IPS-18c (cell line): ENCODE results near the gene C19orf47.

Experiments
- H3K4me3 ChIP-seq: 2 replicates; pipeline ENCODE4 v1.7.0; 2013; ENCODE audit warnings: low read depth, mild to moderate bottlenecking, low read length, moderate library complexity; ENCODE audit not compliant: insufficient read depth
- H3K9me3 ChIP-seq: one replicate; pipeline ENCODE4 v1.6.1; 2013; ENCODE audit warnings: mild to moderate bottlenecking, low read length, moderate library complexity; ENCODE audit not compliant: control insufficient read depth, insufficient read depth

The C19orf47 gene

DNA sequence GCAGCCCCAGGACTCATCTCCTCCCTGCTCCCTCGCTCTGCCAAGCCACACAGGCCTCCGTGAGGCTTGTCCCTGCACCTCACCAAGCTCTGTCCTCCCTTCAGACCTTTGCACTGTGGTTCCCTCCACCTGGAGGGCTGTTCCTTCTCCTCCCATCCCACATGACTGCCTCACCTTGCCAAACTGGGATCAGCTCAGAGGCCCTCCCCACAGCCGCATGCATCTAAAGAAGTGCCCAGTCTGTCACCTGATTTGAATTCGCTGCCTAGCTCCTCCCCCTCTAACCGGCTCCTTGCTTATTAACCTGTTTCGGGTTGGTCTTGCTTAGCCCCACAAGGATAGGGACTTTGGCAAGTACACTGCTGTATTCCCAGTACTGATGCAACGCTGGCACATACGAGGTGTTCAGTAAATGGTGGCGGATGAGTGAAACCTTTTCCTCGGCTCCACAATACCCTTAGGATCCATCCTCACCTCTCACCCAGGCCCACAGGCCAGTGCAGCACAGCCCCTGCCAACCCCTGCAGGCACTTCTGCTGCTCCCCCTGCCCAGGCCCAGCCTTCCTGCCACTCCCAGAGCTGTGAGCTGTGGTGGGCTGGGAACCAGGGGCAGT, 67.5 kb downstream of the C19orf47 start:
- Histone ChIP-seq H3K9me3 (no peaks in the 10 kb centered on the region), H3K4me3 (no peak overlapping the region)

DNA sequence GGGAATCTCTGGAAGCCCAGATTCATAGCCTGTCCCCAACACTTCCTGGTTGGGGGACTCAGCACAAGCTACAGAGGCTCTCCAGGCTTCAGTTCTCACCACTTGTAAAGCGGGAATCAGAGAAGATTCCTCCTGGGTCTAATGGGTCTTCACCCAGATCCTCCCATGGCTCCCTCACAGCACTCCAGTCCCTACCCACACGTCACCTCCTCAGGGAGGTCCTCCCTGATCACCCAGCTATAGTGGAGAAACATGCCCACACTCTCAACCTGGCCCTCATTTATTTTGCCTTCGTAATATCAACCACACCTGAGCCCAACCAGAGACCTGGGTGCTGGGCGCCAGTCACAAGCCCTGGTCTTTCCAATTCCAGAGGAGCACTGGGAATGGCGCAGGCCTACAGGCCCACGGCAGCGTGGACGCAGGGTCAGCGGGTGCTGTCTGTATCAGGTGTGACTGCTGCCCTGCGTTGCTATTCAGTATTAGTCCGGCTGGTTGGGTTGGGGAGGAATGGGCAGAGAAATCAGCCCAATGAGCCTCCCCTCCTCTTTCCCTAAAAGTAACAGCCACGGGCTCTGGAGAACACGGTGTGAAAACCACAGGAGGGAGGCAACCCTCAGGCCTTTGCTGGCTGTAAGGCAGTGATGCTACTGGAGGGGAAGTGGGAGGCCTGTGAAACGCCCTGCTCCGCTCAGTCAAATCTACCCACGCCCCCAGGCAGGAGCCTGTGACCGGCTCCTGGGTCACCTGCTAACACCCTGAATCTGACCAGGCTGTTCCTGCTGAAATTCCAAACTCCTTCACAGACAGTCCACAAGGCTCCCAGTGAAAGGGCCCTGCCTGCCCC, 68.2 kb downstream of the C19orf47 start:
- no peak overlapping the region for H3K4me3 ChIP-seq
- H3K9me3 ChIP-seq: no peaks in the 10 kb centered on the region

DNA sequence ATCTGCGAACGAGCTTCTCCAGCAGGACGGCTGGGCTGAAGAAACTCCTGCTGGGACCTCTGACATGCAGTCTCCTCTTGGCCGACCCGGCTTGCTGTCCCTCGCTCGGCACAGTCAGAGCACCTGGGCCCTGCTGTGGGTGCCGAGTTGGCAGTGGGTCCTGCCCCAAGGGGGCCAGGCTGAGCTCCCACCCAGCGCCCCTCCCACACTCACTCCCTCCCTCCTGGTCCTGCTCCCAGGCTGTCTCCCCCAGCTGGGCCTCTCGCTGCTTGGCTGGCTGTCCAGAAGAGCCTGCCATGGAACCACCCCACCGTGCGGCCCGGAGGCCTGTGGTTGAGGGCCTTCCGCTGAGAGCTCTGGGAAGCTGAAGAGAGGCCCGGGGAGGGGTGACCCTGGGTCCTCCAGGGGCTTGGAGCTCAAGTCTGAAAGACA, 69.1 kb downstream of the C19orf47 start:
- Histone ChIP-seq H3K9me3 (no peaks in the 10 kb centered on the region), H3K4me3 (no peak overlapping the region)

DNA sequence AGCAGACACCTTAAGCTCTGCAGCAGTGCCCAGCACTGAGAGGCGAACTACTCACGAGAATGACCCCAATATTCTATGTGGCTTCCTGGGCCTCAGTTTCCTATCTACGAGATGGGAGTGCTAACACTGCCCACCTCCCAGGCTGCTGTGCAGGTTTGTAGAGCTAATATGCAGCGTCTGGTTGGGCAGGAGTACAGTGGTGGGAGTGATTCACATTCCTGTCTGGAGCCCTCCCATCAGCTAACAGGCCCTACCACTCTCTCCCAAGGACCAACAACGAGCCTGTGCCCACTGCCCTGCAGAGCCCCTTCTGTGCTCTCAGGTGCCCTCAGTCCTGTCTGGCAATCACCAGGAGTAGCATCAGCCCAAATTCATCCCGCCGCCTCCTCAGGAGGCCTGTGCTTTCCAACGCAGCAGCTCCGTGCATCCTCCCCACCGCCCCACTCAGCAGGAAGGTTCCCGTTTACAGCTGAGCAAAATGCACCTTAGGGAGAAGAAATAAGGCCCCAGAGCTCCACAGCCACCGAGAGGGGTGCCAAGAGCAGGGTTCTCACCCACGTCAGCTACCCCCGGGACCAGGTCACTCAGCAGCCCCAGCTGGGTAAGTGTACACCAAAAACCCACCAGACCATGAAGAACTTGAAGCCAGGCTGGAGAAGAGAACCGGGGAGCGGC, 69.7 kb downstream of the C19orf47 start:
- no peaks in the 10 kb centered on the region for H3K9me3 ChIP-seq
- H3K4me3 ChIP-seq: no peak overlapping the region

DNA sequence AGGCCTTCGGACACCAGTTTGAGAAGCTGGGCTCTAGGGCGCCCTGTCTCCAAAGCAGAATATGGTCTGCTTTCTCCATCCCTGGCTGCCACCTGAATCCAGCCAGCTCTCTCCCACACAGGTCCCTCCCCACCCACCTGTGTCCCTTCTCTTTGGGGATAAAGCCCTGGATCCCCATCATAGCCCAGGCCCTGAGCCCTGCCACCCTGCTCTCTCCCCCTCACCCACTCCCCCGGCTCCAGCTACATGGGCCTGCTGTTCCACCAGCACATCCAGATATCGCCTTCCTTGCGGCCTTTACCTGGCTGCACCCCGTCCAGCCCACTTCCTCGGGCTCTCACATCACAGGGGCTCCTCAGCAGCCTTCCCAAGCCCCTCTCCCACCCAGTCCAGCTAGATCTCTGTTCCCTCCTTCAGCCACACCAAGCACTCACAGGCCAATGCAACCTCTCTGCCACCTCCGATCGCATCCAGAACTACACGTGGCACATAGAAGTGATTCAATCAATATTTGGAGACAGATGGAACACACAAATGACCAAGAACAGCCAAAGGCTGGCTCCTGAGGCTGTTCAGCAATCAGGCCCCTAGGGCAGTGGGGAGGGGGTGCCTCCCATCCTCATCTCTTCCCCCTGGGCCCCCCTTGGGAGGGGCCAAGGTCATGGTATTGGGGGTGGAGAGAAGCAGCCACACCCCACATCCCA, 70.7 kb downstream of the C19orf47 start:
- Histone ChIP-seq H3K9me3 (no peaks in the 10 kb centered on the region), H3K4me3 (no peak overlapping the region)

DNA sequence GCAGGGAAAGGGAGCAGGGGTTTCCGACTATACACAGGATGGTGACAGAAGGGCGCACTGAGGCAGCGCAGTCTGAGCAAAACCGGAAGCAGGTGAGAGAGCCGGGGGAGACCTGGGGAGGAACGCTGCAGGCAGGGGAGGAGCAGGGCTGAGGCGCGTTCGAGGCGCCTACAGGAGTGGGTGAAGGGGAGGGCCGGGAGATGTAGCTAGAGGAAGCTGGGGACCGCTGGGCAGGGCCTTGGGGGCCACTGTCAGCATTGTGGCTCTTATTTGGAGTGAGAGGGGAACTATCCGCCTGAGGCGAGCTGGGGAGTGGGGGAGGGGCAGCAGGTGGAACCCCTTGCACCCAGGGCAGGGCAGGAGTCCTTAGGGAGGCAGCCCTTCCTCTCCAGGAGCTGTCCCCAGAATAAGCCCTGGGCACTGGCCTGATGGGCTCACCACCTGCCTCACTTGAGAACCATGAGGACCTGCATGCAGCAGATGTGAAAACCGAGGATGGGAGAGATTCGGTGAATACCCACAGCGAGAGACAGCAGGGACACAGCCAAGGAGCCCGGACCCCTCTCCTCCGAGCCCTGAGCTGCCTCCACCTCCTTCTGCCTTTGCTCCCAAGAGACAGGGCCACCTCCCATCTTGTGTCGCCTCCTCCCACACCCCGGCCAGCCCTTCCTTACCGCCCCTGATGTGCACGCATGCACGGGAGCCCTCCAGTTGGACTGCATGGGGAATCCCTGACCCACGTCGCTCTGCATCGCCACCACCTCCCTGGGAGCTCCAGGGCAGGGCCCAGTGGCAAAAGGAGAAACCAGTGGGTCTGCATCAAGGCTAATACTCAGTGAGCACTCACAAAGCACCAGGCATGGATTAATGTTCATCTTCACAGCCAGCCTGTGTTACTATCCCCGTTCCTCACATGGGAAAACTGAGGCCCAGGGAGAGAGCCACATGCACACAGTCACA, 73.3 kb downstream of the C19orf47 start:
- Histone ChIP-seq H3K9me3 (no peaks in the 10 kb centered on the region), H3K4me3 (no peak overlapping the region)

DNA sequence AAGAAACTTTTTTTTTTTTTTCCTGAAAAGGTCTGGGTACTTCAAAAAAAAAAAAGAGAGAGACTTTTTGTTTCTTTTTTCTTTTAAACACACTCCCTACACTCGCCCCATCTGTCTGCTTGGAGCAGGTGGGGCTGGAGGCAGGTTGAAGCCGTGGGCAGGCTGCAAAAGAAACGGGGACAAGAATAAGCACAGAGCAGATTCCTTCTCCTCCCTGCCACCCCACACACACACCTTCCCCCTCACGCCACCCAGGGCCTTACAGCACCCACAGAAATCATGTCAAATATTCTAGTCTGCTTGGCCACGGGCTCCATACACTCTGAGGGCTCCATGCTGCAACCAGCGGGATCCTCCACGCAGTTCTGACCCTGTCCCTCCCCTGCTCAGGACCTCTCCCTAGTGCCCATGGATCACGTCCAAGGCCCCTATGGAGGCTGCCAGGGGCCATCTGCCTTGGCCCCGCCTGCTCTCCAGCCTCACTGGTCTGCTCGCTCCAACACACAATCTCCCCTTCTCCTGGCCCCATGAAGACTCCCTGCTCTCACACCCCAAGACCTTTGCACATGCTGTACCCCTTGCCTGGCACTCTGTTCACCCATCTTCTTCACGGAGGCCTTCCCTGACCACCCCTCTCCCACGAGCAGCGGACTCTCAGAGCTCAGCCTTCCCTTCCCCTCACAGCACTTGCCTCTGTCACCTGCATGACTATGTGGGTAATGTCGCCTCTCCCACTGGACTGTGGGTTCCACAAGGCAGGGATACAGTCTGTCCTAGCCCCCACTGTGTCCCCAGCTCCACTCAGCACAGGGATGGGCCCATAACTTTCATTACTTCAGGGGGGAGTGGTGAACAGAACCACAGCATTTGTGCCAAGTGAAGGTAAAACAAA, 74.5 kb downstream of the C19orf47 start:
- Histone ChIP-seq H3K9me3 (no peaks in the 10 kb centered on the region), H3K4me3 (no peak overlapping the region)

DNA sequence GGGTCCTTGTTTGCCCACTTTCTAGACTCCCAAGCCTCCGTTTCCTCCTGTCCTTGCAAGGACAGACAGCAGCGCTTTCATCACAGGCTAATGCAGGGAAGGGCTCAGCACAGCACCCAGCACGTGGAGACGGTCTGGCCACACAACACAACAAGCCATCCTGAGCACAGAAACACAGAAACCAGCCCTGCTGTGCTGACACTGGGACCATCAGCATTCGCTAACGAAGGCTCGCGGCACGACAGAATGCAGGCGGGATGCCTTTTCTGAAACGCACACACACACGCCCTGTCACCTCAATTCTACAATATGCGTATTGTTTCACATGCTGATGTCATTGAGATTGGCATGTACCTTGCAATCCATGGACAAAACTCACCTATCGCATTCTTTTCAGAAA, 75.9 kb downstream of the C19orf47 start:
- Histone ChIP-seq H3K4me3 (no peak overlapping the region), H3K9me3 (no peaks in the 10 kb centered on the region)

DNA sequence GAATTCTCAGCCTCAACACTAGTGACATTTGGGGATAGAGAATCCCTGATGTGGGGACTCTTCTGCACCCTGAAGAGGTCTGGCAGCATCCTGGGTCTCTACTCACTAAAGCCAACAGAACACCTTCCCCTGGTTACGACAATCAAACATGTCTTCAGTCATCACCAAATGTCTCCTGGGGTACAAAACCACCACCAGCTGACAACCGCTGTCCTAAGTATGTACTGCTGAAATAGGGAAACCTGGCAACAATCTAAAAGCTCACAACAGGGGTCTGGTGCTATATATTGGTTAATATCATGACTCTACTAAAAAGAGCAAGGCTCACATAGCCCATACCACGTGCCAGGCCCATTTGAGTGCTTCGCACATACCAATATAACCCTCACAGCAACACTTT, 76.5 kb downstream of the C19orf47 start:
- no peaks in the 10 kb centered on the region for H3K9me3 ChIP-seq

DNA sequence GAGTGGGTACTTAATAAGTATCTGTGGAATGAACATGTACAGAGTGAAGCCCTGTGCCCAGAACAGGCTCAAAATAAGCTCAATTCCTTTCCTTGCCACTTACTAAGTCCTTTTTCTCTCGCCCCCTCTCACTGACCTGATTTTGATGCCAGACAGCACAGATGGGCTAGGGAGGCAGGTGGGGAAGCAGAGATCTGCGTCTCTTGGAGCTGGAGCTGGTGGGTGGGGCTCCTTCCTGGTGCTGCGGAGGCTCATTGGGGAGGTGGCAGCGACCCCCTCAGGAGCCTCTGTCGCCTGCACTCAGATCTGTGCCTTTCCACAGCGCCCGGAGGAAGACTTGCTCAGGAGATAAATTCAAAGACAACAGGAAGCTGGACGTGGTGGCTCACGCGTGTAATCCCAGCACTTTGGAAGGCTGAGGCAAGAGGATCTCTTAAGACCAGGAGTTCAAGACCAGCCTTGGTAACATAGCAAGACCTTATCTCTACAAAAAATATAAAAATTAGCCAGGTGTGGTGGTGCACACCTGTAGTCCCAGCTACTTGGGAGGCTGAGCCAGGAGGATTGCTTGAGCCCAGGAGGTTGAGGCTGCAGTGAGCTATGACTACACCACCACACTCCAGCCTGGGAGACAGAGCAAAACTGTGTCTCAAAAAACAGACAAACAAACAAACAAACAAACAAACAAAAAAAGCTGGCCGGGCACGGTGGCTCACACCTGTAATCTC, 77.7 kb downstream of the C19orf47 start:
- no peaks in the 10 kb centered on the region for H3K9me3 ChIP-seq
- no peak overlapping the region for H3K4me3 ChIP-seq

More for the DNA sequence above, 76.5 kb downstream of the C19orf47 start:
- H3K4me3 ChIP-seq: no peak overlapping the region
